GM19025 (cell line): ENCODE data around the gene CSNK1G2.

Source experiments
- ATAC-seq: cut with Tn5 transposase; IDR thresholded peaks from one replicate; pipeline ENCODE4 v1.9.1; 2021; ENCODE audit warnings: mild to moderate bottlenecking, low read depth, moderate library complexity; ENCODE audit not compliant: unreplicated experiment

The CSNK1G2 gene

GRCh38 chr19:1941146-1942077, at the start of gene CSNK1G2:
Gene CSNK1G2, plus strand, starts transcription at chr19:1941172. Its CDS starts 28,601 bp downstream, at chr19:1969773.
- ATAC-seq, result peak; percentile 13

DNA sequence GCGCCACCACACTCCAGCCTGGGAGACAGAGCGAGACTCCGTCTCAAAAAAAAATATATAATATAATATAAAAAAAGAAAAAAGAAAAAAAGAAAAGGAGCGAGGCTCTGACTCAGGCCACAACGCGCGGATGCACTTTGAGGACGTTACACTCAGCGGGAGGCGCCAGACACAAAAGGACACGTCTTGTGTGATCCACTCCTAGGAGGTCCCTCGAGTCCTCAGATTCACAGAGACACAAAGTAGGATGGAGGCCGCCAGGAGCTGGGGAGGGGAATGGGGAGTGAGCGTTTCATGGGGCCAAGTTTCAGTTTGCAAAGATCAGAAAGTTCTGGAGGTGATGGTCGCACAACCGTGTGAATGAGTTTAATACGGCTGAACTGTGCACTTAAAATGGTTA, 47.2 kb upstream of the CSNK1G2 start:
- ATAC-seq, result no peak

- ATAC-seq, result no peak
These were observed 44.5 kb upstream of the CSNK1G2 start for GRCh38 chr19:1896508-1896907.

DNA sequence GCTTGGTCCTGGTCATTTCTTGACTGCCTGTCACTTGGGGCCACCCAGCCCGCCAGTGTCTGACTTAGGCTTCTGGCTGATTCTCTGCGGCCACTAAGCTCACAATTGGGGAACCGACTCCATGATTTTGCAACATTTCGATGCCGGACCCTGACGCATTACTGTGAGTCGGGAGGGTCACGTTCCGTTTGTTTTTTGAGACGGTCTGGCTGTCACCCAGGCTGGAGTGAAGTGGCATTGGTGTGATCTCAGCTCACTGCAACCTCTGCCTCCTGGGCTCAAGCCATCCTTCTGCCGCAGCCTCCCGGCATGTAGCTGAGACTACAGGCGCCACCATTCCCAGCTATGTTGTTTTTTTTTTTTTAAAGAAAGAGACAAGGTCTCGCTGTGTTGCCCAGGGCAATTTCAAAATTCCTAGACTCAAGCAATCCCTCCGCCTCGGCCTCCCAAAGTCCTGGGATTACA, 39.0 kb upstream of the CSNK1G2 start:
- no peak for ATAC-seq

DNA sequence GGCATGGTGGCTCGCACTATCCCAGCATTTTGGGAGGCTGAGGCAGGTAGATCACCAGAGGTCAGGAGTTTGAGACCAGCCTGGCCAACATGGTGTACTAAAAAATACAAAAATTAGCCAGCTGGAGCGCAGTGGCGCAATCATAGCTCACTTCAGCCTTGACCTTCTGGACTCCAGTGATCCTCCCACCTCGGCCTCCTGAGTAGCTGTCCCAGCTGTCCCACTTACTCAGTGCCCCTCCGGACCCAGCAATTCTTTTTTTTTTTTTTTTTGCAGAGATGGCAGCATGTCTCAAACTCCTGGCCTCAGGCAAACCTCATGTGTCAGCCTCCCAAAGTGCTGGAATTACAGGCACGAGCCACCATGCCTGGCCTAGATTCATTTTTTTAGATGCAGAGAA, 38.0 kb upstream of the CSNK1G2 start:
- no peak for ATAC-seq

- ATAC-seq, result no peak
These were observed 36.2 kb upstream of the CSNK1G2 start for GRCh38 chr19:1904860-1905109.

DNA sequence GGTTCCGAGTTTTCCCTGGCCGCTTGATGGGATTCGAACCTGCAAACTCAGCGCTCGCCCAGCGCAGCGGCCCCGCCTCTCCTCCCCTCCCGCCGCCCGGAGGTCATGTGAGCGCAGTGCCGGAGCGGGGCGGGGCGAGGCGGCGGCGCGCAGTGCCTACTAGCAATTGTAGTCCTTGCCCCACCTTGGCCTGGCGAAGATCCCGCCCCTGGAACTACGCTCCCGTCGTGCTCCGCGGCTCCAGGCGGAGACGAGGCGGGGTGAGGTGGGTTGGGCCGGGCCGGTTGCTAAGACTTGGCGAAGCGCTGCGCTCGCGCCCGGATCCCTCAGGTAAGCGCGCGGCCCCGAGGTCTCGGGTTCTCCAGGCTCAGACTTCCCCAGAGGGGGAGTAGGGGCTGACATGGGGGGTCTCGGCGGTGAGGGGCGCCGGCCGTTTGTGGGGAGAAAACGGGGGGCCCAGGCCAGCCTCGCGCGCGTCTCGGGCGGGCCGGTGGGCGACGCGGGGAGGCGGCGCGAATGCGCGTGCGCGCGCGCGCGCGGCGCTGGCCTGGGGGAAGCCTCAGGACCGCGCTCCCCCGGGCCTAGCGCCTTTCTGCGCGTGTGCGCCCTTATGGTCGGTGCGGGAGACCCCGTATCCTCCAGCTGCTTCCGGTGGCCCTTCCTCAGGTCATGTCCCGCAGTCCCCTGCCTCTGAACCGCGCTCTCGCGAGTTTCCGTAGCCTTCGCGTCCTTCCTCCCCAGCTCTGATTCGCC, 35.7 kb upstream of the CSNK1G2 start, which contains the start of the genes ADAT3 and SCAMP4:
TSS of gene ADAT3 (plus strand) at position 290 of the 753 bp plus-strand sequence. CDS start 6,649 bp downstream, outside the sequence.
TSS of gene SCAMP4 (plus strand) at position 290 of the 753 bp plus-strand sequence. CDS start 9,621 bp downstream, outside the sequence.
- peak; percentile 72 for ATAC-seq

GRCh38 chr19:1905863-1906375, 35.1 kb upstream of the CSNK1G2 start:
- no peak for ATAC-seq

- ATAC-seq, result no peak
These were observed 33.9 kb upstream of the CSNK1G2 start for GRCh38 chr19:1906985-1907562.

DNA sequence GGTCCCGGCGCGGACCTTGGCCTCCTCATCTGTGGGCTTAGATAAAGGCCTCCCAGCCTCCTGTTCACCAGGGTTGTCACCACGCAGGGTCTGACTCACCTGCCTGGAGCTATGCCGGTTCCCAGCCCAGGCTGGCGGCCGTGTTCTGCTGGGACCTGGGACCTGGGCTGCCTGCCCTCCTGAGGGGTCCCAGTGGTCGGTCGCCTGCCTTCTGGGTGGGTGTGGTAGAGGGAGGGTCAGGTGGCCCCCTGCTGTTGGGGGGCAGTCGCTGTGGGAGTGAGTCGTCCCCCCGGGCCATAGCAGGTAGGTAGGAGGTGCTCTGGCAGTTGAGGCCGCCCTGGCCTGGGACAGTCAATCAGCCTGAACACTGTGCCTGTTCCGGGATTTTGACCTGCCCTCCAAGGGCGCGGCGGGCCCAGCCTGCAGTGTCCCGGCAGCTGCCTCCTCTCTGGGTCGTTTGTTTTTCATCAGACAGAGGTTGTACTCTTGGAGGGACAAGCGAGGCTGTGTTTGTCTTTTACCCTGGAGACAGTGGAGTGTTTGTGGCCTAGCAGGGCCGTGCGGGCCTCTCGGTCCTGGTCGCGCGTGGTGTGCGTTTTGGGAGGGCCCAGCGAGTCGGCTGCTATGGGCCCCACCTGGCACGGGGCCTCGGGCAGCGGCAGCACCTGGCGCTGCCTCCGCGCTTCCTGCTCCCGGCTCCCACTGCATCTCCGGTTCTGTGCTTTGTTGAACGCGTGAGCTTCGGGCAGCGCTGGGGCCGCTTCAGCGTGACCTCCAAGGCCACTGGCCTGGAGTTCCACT, 33.2 kb upstream of the CSNK1G2 start:
- no peak for ATAC-seq

DNA sequence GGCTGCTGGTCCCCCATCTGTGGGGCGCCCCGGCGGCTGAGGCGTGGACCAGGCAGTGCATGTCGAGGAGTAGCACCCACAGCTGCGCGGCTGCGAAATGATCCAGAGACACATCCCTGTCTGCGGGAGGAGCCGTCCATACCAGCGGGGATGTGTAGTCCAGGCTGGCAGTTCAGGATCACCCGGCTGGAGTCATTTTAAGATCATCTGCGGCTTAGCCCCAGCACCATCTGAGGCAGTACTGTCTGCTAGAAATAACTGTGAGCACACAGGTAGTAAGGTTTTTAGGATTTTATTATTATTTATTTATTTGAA, 32.7 kb upstream of the CSNK1G2 start:
- ATAC-seq, result no peak

GRCh38 chr19:1909761-1910080, 31.3 kb upstream of the CSNK1G2 start:
- no peak for ATAC-seq

- no peak for ATAC-seq
These were observed 30.8 kb upstream of the CSNK1G2 start for GRCh38 chr19:1910177-1910576.

- no peak for ATAC-seq
These were observed 29.9 kb upstream of the CSNK1G2 start for GRCh38 chr19:1911098-1911497.

- ATAC-seq, result no peak
These were observed 29.0 kb upstream of the CSNK1G2 start for GRCh38 chr19:1911995-1912394.

DNA sequence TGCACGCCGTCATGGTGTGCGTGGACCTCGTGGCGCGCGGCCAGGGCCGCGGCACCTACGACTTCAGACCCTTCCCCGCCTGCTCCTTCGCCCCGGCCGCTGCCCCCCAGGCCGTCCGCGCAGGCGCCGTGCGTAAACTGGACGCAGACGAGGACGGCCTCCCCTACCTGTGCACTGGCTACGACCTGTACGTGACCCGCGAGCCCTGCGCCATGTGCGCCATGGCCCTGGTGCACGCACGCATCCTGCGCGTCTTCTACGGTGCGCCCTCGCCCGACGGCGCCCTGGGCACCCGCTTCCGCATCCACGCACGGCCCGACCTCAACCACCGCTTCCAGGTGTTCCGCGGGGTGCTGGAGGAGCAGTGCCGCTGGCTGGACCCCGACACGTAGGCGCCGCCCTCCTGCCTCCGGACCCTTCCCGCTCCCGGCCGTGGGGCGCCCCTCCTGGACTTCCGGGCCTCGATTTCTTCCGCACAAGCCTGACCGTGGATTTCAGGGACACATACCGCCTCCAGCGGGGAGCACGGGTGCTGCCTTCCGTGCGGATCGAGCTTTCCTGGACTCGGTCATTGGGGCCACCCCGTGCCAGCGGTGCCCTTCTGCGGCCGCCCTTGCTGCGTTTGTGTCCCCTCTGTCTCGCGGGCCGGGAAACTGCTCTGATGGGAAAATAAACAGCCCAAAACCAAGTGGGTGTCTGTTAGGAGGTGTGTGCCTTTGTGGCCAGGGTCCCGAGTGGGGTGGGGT, 28.0 kb upstream of the CSNK1G2 start:
- no peak for ATAC-seq

DNA sequence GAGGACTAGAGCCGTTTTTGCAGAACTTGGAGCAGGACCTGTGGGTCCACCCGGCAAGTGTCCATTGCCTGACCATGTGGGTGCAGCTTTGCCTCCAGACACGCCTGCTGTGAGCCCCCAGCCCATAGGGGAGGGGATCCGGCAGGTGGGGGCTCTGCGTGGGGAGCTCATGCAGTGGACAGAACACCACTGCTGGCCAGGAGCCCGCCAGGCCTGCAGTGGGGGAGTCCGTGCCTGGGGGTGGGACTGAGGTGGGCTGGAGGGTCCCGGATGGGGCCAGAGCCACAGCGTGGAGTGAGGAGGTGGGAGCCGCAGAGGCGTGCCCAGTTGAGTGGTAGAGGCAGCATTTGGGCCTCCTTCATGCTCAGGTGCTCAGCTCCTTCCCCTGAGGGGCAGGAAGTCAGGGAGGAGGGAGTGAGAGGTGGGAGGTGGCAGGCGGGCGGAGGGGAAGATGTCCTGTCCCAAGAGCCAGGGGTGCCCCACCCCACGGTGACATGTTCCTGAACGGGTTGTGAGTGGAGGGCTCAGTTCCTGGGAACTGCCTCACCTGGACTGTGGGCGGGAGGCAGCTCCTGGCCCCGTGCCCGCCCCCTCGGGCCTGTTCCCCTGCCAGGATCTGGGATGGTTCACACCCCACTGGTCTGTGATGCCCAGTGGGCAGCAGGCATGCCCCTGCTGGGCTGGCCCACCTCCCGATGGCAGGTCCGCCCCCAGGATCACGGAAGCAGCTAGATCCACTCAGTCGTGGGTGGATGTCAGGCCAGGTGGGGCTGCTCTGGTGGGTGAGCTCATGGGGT, 27.0 kb upstream of the CSNK1G2 start:
- ATAC-seq, result no peak

DNA sequence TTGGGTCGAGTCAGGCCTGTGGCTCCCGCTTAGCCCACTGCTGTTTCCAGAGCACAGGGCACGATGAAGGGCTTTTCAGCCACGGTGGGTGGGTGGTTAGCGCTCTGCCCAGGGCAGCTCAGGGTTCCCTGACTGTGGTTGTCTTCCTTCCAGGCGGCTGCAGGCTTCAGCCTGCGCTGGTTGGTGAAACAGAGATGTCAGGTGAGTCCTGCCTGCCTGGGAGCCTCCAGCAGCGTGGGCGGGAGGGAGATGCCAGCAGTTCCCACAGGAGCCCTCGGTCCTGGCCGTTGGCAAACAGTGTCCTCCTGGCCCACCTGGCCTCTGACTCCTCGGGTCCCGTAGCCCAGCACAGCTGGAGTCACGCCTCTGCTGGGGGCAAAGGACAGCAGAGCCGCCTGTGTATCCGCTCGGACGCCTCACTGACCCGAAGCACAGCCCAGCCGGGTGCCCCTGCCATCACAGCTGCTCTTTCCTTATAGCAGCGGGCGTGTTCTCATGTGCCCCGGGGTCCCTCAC, 26.1 kb upstream of the CSNK1G2 start:
- ATAC-seq, result no peak

GRCh38 chr19:1917146-1917545, 23.8 kb upstream of the CSNK1G2 start:
- no peak for ATAC-seq
